GM12873 (cell line): ENCODE measurements around the gene MARCHF10.

Experiments used
- CTCF ChIP-seq: IDR thresholded peaks from 2 replicates; pipeline ENCODE4 v1.5.1; 2012; ENCODE audit warnings: low read depth, mild to moderate bottlenecking, moderate library complexity, low read length, control low read depth; ENCODE audit not compliant: insufficient read depth; ENCODE audit errors: missing control alignments

The MARCHF10 gene

GRCh38 chr17:62672957-62673356, 135.2 kb downstream of the MARCHF10 start:
- no peak for TF ChIP-seq CTCF

DNA sequence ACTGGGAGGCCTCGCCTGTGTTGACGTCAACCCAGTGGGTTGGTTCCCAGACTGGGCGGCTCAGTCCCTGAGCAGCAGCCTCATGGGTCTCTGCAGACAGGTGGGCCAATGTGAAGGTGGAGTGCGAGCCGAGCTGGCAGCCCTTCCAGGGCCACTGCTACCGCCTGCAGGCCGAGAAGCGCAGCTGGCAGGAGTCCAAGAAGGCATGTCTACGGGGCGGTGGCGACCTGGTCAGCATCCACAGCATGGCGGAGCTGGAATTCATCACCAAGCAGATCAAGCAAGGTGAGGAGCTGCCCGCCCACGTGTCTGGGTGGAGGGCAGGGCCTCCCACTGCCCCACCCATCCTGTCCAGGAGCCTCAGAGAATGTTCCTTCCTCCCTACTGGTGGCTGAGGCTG, 136.6 kb downstream of the MARCHF10 start:
- TF ChIP-seq CTCF, result no peak

- no peak for TF ChIP-seq CTCF
Observed at GRCh38 chr17:62670202-62670821, 137.8 kb downstream of the MARCHF10 start.

DNA sequence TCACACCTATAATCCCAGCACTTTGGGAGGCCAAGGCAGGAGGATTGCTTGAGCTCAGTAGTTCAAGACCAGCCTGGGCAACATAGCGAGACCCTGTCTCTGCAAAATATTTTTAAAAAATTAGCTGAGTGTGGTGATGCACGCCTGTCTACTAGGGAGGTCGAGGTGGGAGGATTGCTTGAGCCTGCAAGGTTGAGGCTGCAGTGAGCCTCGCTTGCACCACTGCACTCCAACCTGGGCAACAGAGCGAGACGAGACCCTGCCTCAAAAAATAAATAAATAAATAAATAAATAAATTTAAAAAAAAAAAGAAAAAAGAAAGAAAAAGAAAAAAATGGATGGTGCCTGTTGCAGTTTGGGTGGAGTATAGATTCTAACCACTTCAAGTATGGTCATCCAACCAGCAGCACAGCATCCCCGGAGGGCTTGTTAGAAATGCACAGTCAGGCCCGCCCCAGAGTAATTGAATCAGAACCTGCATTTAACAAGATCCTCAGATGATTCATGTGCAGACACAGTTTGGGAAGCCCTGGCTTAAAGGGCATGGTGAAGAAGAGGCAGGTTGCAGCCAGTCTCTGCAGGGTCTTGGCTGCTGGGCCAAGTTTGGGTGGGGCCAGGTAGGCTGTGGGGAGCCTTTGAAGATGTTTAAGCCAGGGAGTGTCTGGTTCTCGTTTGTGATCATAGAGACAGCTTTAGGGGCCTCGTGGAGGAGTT, 139.9 kb downstream of the MARCHF10 start:
- TF ChIP-seq CTCF, result no peak

- no peak for TF ChIP-seq CTCF
Observed at GRCh38 chr17:62666801-62667591, 141.1 kb downstream of the MARCHF10 start.

GRCh38 chr17:62666061-62666800, 141.9 kb downstream of the MARCHF10 start:
- TF ChIP-seq CTCF, result no peak
